Spleen (tissue), 11 donors: ENCODE data around the gene TNFSF18. TPM values are rescaled to one million over a fixed set of nuclear protein-coding genes. Genes with fewer than 3 reads are reported as not detected.

Source experiments
- DNase-seq: peaks from one replicate; pipeline ENCODE4 v3.0.0-alpha.2; 2020
- H3K27ac ChIP-seq, 8 donors: fragments of 200-600 bp; sonication (generic) in 7 of 8; 1 replicate in 4 of 8; 2 replicates in 4 of 8; pipeline versions ENCODE4 v1.5.0 to v1.8.0; 2016 to 2021; ENCODE audit warnings: inconsistent platforms in 4 of 8, mild to moderate bottlenecking in 4 of 8, moderate library complexity in 1 of 8
- H3K27me3 ChIP-seq, 7 donors: fragments of 200-600 bp; sonication (generic) in 6 of 7; replicated peaks in 1 of 7; 1 replicate in 4 of 7; 2 replicates in 3 of 7; pipeline versions ENCODE4 v1.5.0 to v1.8.0; 2016 to 2021; ENCODE audit warnings: inconsistent platforms in 3 of 7, mild to moderate bottlenecking in 1 of 7
- H3K36me3 ChIP-seq, 6 donors: fragments of 200-600 bp; sonication (generic) in 5 of 6; 1 replicate in 4 of 6; 2 replicates in 2 of 6; pipeline versions ENCODE4 v1.5.0 to v1.8.0; 2016 to 2021; ENCODE audit warnings: inconsistent platforms in 2 of 6
- H3K4me1 ChIP-seq, 6 donors: fragments of 200-600 bp; sonication (generic) in 5 of 6; 1 replicate in 3 of 6; 2 replicates in 3 of 6; pipeline versions ENCODE4 v1.5.0 to v1.8.0; 2016 to 2021; ENCODE audit warnings: inconsistent platforms in 3 of 6
- H3K4me3 ChIP-seq, 8 donors: fragments of 200-600 bp; sonication (generic) in 7 of 8; 1 replicate in 4 of 8; 2 replicates in 4 of 8; pipeline versions ENCODE4 v1.5.0 to v1.8.0; 2016 to 2021; ENCODE audit warnings: inconsistent platforms in 4 of 8, mild to moderate bottlenecking in 4 of 8, moderate library complexity in 2 of 8
- H3K9me3 ChIP-seq, 8 donors: fragments of 200-600 bp; sonication (generic) in 7 of 8; 1 replicate in 4 of 8; 2 replicates in 4 of 8; pipeline versions ENCODE4 v1.5.0 to v1.8.0; 2016 to 2021; ENCODE audit warnings: inconsistent platforms in 4 of 8
- POLR2A ChIP-seq, 3 donors: fragments of 450-650 bp; IDR thresholded peaks; one replicate each; pipeline ENCODE4 v1.5.1; 2017; ENCODE audit warnings: antibody characterized with exemption in 3 of 3, mild to moderate bottlenecking in 1 of 3
- POLR2AphosphoS5 ChIP-seq, 3 donors: sonication (generic); formaldehyde crosslinking; IDR thresholded peaks; one replicate each; pipeline ENCODE4 v1.5.1; 2017; ENCODE audit warnings: antibody characterized with exemption in 3 of 3
- WGBS, 5 donors: extraction: QIAGEN DNeasy Blood & Tissue Kit in 3 of 5; methylation state at CpG; one replicate each; pipeline versions ENCODE4 v1.1.5 to v1.1.7; 2013 to 2018; 5-methylcytosine and 5-hydroxymethylcytosine counted together
- intact Hi-C: fragments of 100-400 bp; cut with DNase I; formaldehyde crosslinking; loops from one replicate; pipeline ENCODE4 v1.15.0; 2023; ENCODE audit warnings: low total_unique reads
- polyA plus RNA-seq, 3 donors: library from polyadenylated mRNA; stranded (reverse); fragments of 200-250 nt; gene quantifications; one replicate each; pipeline ENCODE4 v1.2.1, GENCODE V29; 2013
- total RNA-seq, 7 donors: library from RNA; depleted of rRNA in 3 of 7; stranded (reverse); fragments of >200 nt in 3 of 7; fragmentation: NEBNext Ultra II Directional in 4 of 7; extraction: Animal tissue kit (Norgen Biotek cat#: 25700) in 4 of 7; gene quantifications; one replicate each; pipeline versions ENCODE4 v1.1.0 to v1.2.1, GENCODE V29; 2016 to 2021
- TF ChIP-seq, protein P1 (sequence below), 11 experiments: fragments of 200-600 bp in 7 of 11; fragments of 450-650 bp in 4 of 11; sonication (generic) in 4 of 11; IDR thresholded peaks in 8 of 11; conservative IDR thresholded peaks in 3 of 11; 1 replicate in 7 of 11; 2 replicates in 4 of 11; pipeline versions ENCODE4 v1.4.0 to v1.8.0; 2016 to 2021; ENCODE audit warnings: antibody characterized with exemption in 11 of 11, inconsistent platforms in 4 of 11, mild to moderate bottlenecking in 1 of 11
- donor health status: healthy with polysubstance abuse.
- donor health status: DM: no; HTN: no; CAD: no; lungs with moderate emphysema.
- donor health status: DM: no; HTN: no; CAD: no.
- donor health status: Bipolar disorder and iron deficiency.
- donor health status: healthy.
- donor health status: DM: no; HTN: no; CAD: no.
- donor health status: DM: yes; HTN: yes; CAD: no.

Gene TNFSF18
- total and polyA plus RNA-seq, 10 donors, result 0.13 to 0.42 (median 0.25) TPM; not detected in 6

DNA sequence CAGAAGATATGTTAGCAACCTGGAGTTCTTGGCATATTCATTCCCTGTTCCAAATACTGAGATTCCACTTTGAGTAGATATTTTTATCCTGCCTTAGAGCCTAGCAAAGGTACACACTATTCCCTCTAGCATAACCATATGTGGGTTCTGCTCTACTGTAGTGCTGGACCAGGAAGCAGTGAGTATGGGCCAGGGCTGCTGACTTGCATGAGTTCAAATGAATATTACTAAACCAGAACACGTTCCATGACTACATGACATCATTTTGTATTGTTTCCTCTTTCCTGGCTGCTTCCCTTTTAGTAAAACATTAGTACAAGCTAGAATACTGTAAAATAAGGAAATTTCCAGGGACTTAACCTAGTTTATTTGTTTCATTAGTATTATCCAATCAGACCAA is 41.1 kb downstream of the TNFSF18 start:
- Histone ChIP-seq H3K9me3 (no peaks in the 10 kb centered on the region), H3K4me3 (no peak overlapping the region), H3K36me3 (no peaks in the 10 kb centered on the region), H3K4me1 (peaks cover 0 to 4% (median 0%) of the 10 kb centered on the region in 6 donors), H3K27me3 (no peaks in the 10 kb centered on the region), H3K27ac (no peak overlapping the region)
- intact Hi-C loops, result no loop called here
- DNase-seq, result no peak
- WGBS, 5 donors, result 14 to 40% (median 36%) methylated on average over 1 of the region's 1 CpG
- TF ChIP-seq, protein P1, sequence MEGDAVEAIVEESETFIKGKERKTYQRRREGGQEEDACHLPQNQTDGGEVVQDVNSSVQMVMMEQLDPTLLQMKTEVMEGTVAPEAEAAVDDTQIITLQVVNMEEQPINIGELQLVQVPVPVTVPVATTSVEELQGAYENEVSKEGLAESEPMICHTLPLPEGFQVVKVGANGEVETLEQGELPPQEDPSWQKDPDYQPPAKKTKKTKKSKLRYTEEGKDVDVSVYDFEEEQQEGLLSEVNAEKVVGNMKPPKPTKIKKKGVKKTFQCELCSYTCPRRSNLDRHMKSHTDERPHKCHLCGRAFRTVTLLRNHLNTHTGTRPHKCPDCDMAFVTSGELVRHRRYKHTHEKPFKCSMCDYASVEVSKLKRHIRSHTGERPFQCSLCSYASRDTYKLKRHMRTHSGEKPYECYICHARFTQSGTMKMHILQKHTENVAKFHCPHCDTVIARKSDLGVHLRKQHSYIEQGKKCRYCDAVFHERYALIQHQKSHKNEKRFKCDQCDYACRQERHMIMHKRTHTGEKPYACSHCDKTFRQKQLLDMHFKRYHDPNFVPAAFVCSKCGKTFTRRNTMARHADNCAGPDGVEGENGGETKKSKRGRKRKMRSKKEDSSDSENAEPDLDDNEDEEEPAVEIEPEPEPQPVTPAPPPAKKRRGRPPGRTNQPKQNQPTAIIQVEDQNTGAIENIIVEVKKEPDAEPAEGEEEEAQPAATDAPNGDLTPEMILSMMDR (IDR thresholded peaks at IDR 0.05 in 8 of 11, conservative IDR thresholded peaks at IDR 0.05 in 3 of 11), result no peak
- TF ChIP-seq POLR2A (IDR thresholded peaks at IDR 0.05) (no peak), POLR2AphosphoS5 (IDR thresholded peaks at IDR 0.05) (no peak)

DNA sequence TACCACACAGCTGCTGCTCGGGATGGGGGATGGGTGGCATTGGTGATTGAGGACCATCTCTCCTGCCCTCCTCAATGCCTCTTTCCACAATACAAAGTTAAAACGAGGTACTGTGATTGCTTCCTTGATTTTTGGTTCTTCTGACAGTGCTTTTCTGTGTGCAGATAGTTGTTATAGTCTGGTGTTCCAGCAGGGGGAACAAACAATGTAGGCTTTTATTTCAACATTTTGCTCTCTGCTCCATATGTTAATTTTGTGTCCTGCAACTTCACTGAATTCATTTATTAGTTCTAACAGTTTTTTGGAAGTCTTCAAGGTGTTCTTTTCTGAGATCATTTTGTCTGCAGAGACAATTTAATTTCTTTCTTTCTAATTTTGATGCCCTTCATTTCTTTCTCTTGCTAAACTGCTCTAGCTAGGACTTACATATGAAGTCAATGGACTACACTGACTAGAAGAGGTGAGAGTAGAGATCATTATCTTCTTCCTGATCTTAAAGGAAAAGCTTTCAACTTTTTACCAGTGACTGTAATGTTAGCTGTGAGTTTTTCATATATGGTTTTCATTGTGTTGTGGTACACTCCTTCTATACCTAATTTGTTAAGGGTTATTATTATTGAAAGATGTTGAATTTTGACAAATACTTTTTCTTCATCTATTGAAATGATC is 45.4 kb downstream of the TNFSF18 start:
- DNase-seq, result no peak
- H3K27ac ChIP-seq, result no peak overlapping the region
- 55 to 66% (median 63%) methylated on average over 2 of the region's 2 CpGs for WGBS, 5 donors

DNA sequence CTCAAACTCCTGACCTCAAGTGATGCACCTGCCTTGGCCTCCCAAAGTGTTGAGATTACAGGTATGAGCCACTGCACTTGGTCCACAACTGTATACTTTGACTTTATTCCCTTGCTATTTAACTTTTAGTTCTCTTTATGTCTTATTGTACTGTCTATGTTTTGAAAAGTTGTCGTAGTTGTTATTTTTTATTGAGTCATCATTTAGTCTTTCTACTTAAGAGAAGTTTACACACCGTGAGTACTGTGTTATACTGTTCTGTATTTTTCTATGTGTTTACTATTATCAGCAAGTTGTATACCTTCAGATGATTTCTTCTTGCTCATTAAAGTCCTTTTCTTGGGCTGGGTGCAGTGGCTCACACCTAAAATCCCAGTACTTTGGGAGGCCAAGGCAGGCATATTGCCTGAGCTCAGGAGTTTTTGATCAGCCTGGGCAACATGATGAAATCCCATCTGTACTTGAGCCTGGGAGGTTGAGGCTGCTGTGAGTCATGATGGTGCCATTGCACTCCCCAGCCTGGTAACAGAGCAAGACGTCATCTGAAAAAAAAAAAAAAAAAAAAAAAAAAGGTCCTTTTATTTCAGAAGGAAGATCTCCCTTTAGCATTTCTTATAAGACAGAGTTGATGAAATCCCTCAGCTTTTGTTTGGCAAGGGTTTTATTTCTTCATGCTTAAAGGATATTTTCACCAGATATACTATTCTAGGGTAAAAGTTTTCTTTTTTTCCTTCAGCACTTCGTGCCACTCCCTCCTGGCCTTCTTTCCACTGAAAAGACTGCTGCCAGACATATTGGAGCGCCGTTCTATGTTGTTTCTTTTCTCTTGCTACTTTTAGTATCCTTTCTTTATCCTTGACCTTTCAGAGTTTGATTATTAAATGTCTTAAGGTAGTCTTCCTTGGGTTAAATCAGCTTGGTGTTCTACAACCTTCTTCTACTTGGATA is 47.6 kb downstream of the TNFSF18 start:
- WGBS, 5 donors, result 90 to 97% (median 91%) methylated on average over 6 of the region's 6 CpGs
- H3K27ac ChIP-seq, result no peak overlapping the region
- no peaks in the 10 kb centered on the region for H3K4me1 ChIP-seq
- intact Hi-C loops, result no loop called here
- no peaks in the 10 kb centered on the region for H3K36me3 ChIP-seq
- DNase-seq, result no peak
- TF ChIP-seq POLR2A (IDR thresholded peaks at IDR 0.05) (no peak), POLR2AphosphoS5 (IDR thresholded peaks at IDR 0.05) (no peak)
- TF ChIP-seq, protein P1 (IDR thresholded peaks at IDR 0.05 in 8 of 11, conservative IDR thresholded peaks at IDR 0.05 in 3 of 11), result no peak
- H3K27me3 ChIP-seq, result no peaks in the 10 kb centered on the region
- peaks cover 0 to 31% (median 14%) of the 10 kb centered on the region in 8 donors for H3K9me3 ChIP-seq
- H3K4me3 ChIP-seq, result no peak overlapping the region

More for the DNA sequence above, 45.4 kb downstream of the TNFSF18 start:
- Histone ChIP-seq H3K9me3 (peaks cover 0 to 22% (median 10%) of the 10 kb centered on the region in 8 donors), H3K27me3 (no peaks in the 10 kb centered on the region), H3K4me1 (peaks cover 0 to 4% (median 0%) of the 10 kb centered on the region in 6 donors), H3K36me3 (no peaks in the 10 kb centered on the region), H3K4me3 (no peak overlapping the region)
- TF ChIP-seq POLR2AphosphoS5 (IDR thresholded peaks at IDR 0.05) (no peak), POLR2A (IDR thresholded peaks at IDR 0.05) (no peak)
- TF ChIP-seq, protein P1 (IDR thresholded peaks at IDR 0.05 in 8 of 11, conservative IDR thresholded peaks at IDR 0.05 in 3 of 11), result no peak
- intact Hi-C loops, result no loop called here

DNA sequence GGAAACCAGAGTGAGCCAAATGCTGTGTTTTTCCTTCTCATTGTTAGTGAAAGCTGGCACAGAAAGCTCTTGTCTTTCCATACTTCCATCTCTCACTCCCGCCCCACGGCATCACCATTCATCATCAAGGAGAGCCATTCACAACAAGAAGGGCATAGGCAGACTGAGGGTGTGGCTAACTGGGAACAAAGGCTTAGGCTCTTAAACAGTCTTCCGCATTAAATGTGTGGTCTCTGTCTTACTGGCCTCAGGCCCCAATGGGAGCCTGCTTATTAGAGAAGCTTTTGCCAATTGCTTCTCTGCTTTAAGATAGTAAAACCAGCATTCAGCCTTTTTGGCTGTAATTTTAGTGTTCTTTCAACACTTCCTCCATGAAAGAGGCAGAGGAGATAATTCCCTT is 51.4 kb downstream of the TNFSF18 start:
- no peaks in the 10 kb centered on the region for H3K36me3 ChIP-seq
- no peak overlapping the region for H3K4me3 ChIP-seq
- TF ChIP-seq, protein P1 (IDR thresholded peaks at IDR 0.05 in 8 of 11, conservative IDR thresholded peaks at IDR 0.05 in 3 of 11), result no peak
- TF ChIP-seq POLR2A (IDR thresholded peaks at IDR 0.05) (no peak), POLR2AphosphoS5 (IDR thresholded peaks at IDR 0.05) (no peak)
- no peak for DNase-seq
- H3K9me3 ChIP-seq, result peaks cover 0 to 39% (median 28%) of the 10 kb centered on the region in 8 donors
- H3K27ac ChIP-seq, result no peak overlapping the region
- H3K27me3 ChIP-seq, result no peaks in the 10 kb centered on the region
- H3K4me1 ChIP-seq, result no peaks in the 10 kb centered on the region
- intact Hi-C loops, result no loop called here
- 54 to 63% (median 59%) methylated on average over 3 of the region's 3 CpGs for WGBS, 5 donors
